ENCODE data around the gene RXYLT1. TPM values are rescaled to one million over a fixed set of nuclear protein-coding genes. Genes with fewer than 3 reads are reported as not detected.

Gene RXYLT1
- polyA plus RNA-seq, 1 donor (not counting 4 experiments of a cell fraction or from before 2014, with no cell fraction given), result 17.0 TPM

GRCh38 chr12:63782466-63782865, 2.8 kb downstream of the RXYLT1 start:
- Histone ChIP-seq H4K20me1 (ENCODE audit: control insufficient read depth, extremely low read depth, insufficient read depth, low read length) (no peaks in the 10 kb centered on the region), H3K4me3 (ENCODE audit: control insufficient read depth in 2 of 3, extremely low read depth in 1 of 3, insufficient read depth in 2 of 3, low read depth in 1 of 3, low read length in 3 of 3) (no peak overlapping the region), H3K36me3 (ENCODE audit: control insufficient read depth in 2 of 2, extremely low read depth in 1 of 2, insufficient read depth in 2 of 2, low read length in 2 of 2) (peaks cover 6 to 10% of the 10 kb centered on the region in 2 experiments), H3K4me1 (ENCODE audit: control insufficient read depth, extremely low read depth, insufficient read depth, low read length) (peaks cover 10% of the 10 kb centered on the region), H3K79me2 (ENCODE audit: control insufficient read depth, insufficient read depth, low read length) (peaks cover 5% of the 10 kb centered on the region), H3K4me2 (ENCODE audit: control insufficient read depth, extremely low read depth, insufficient read depth, low read depth, low read length) (no peak overlapping the region), H2AFZ (ENCODE audit: control insufficient read depth, low read length) (no peak overlapping the region), H3K27me3 (ENCODE audit: control insufficient read depth, extremely low read depth, insufficient read depth, low read length) (no peaks in the 10 kb centered on the region), H3K9ac (ENCODE audit: control insufficient read depth, extremely low read depth, insufficient read depth, low read length) (no peak overlapping the region), H3K27ac (ENCODE audit: control insufficient read depth, insufficient read depth, low read length) (no peak overlapping the region), H3K9me1 (ENCODE audit: control insufficient read depth, extremely low read depth, insufficient read depth, low read length) (no peaks in the 10 kb centered on the region), H3K9me3 (ENCODE audit: control insufficient read depth, low read depth, low read length) (no peaks in the 10 kb centered on the region)
- TF ChIP-seq, protein P1, sequence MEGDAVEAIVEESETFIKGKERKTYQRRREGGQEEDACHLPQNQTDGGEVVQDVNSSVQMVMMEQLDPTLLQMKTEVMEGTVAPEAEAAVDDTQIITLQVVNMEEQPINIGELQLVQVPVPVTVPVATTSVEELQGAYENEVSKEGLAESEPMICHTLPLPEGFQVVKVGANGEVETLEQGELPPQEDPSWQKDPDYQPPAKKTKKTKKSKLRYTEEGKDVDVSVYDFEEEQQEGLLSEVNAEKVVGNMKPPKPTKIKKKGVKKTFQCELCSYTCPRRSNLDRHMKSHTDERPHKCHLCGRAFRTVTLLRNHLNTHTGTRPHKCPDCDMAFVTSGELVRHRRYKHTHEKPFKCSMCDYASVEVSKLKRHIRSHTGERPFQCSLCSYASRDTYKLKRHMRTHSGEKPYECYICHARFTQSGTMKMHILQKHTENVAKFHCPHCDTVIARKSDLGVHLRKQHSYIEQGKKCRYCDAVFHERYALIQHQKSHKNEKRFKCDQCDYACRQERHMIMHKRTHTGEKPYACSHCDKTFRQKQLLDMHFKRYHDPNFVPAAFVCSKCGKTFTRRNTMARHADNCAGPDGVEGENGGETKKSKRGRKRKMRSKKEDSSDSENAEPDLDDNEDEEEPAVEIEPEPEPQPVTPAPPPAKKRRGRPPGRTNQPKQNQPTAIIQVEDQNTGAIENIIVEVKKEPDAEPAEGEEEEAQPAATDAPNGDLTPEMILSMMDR (optimal IDR thresholded peaks at IDR 0.05 in 1 of 3, IDR thresholded peaks at IDR 0.05 in 1 of 3, conservative IDR thresholded peaks at IDR 0.05 in 1 of 3; ENCODE audit: extremely low read depth in 1 of 3, insufficient read depth in 2 of 3, low read length in 3 of 3), result no peak
- no peak for TF ChIP-seq EZH2 (IDR thresholded peaks at IDR 0.05; ENCODE audit: low read length)
- DNase-seq (ENCODE audit: low read depth, low spot score) (no peak), FAIRE-seq (peak; percentile 46)
- dilution Hi-C loops (cut with MboI; ENCODE audit: extremely low pct_ligation_motif_present, low sequenced_read_pairs), result no loop called here

GRCh38 chr12:63787306-63787705, 7.6 kb downstream of the RXYLT1 start:
- no peaks in the 10 kb centered on the region for H3K9me3 ChIP-seq (ENCODE audit: control insufficient read depth, low read depth, low read length)
- no peak overlapping the region for H2AFZ ChIP-seq (ENCODE audit: control insufficient read depth, low read length)
- no peak overlapping the region for H3K4me3 ChIP-seq (ENCODE audit: control insufficient read depth in 2 of 3, extremely low read depth in 1 of 3, insufficient read depth in 2 of 3, low read depth in 1 of 3, low read length in 3 of 3)
- H3K9me1 ChIP-seq (ENCODE audit: control insufficient read depth, extremely low read depth, insufficient read depth, low read length), result no peaks in the 10 kb centered on the region
- no peaks in the 10 kb centered on the region for H3K4me1 ChIP-seq (ENCODE audit: control insufficient read depth, extremely low read depth, insufficient read depth, low read length)
- H3K79me2 ChIP-seq (ENCODE audit: control insufficient read depth, insufficient read depth, low read length), result no peaks in the 10 kb centered on the region
- no peak overlapping the region for H3K4me2 ChIP-seq (ENCODE audit: control insufficient read depth, extremely low read depth, insufficient read depth, low read depth, low read length)
- dilution Hi-C loops (cut with MboI; ENCODE audit: extremely low pct_ligation_motif_present, low sequenced_read_pairs), result no loop called here
- H3K36me3 ChIP-seq (ENCODE audit: control insufficient read depth in 2 of 2, extremely low read depth in 1 of 2, insufficient read depth in 2 of 2, low read length in 2 of 2), result peaks cover 6 to 18% of the 10 kb centered on the region in 2 experiments
- FAIRE-seq, result no peak
- no peaks in the 10 kb centered on the region for H3K27me3 ChIP-seq (ENCODE audit: control insufficient read depth, extremely low read depth, insufficient read depth, low read length)
- no peak overlapping the region for H3K27ac ChIP-seq (ENCODE audit: control insufficient read depth, insufficient read depth, low read length)
- no peak overlapping the region for H3K9ac ChIP-seq (ENCODE audit: control insufficient read depth, extremely low read depth, insufficient read depth, low read length)
- H4K20me1 ChIP-seq (ENCODE audit: control insufficient read depth, extremely low read depth, insufficient read depth, low read length), result no peaks in the 10 kb centered on the region
- no peak for DNase-seq (ENCODE audit: low read depth, low spot score)
- no peak for TF ChIP-seq EZH2 (IDR thresholded peaks at IDR 0.05; ENCODE audit: low read length)
- TF ChIP-seq, protein P1 (optimal IDR thresholded peaks at IDR 0.05 in 1 of 3, IDR thresholded peaks at IDR 0.05 in 1 of 3, conservative IDR thresholded peaks at IDR 0.05 in 1 of 3; ENCODE audit: extremely low read depth in 1 of 3, insufficient read depth in 2 of 3, low read length in 3 of 3), result no peak

Data from keratinocyte (primary cell).